ENCODE results near the gene DNM2.
"Not testable (repeated sequence)": the region's sequence is repeated elsewhere in the genome, so short reads cannot be mapped to it uniquely, and the experiment has no call there.

Gene DNM2

DNA sequence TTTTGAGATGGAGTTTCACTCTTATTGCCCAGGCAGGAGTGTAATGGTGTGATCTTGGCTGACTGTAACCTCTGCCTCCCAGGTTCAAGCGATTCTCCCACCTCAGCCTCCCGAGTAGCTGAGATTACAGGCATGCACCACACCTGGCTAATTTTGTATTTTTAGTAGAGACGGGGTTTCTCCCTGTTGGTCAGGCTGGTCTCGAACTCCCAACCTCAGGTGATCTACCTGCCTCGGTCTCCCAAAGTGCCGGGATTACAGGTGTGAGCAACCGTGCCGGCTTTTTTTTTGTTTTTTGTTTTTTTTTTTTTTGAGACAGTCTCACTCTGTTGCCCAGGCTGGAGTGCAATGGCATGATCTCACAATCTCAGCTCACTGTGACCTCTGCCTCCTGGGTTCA, 28.6 kb downstream of the DNM2 start:
- not testable (repeated sequence) for H3K9ac ChIP-seq (ENCODE audit: low read length); H3K36me3 ChIP-seq (ENCODE audit: control insufficient read depth, insufficient read depth, low read length); H3K9me3 ChIP-seq (ENCODE audit: control insufficient read depth, insufficient read depth, low read depth, low read length); H3K27me3 ChIP-seq (ENCODE audit: control insufficient read depth, insufficient read depth, low read length); H3K27ac ChIP-seq (ENCODE audit: low read depth, low read length); H3K4me3 ChIP-seq (ENCODE audit: low read depth, low read length)
- H3K4me1 ChIP-seq (ENCODE audit: control insufficient read depth, insufficient read depth, low read length), result peaks cover 20% of the 10 kb centered on the region

DNA sequence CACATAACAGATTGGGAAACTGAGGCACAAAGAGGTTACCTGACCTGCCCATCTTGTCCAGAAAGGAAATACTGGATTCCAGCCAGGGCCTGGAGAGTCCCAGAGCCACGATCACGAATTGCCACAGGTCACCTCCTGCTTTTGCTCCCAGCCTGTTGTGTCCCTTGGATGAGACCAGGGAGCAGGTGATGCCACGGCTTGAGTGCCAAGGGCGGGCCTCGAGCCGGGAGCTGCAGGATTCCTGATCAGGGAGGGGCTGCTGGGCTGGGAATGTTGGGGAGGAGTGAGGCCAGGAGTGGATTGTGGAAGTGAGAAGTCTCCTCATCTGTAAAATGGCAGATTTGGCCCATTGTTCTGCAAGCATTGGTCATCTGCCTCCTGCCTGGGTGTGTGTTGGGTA, 29.4 kb downstream of the DNM2 start:
- H3K9me3 ChIP-seq (ENCODE audit: control insufficient read depth, insufficient read depth, low read depth, low read length), result no peaks in the 10 kb centered on the region
- H3K4me1 ChIP-seq (ENCODE audit: control insufficient read depth, insufficient read depth, low read length), result peaks cover 29% of the 10 kb centered on the region
- H3K36me3 ChIP-seq (ENCODE audit: control insufficient read depth, insufficient read depth, low read length), result no peaks in the 10 kb centered on the region
- no peaks in the 10 kb centered on the region for H3K27me3 ChIP-seq (ENCODE audit: control insufficient read depth, insufficient read depth, low read length)
- no peak overlapping the region for H3K4me3 ChIP-seq (ENCODE audit: low read depth, low read length)
- H3K27ac ChIP-seq (ENCODE audit: low read depth, low read length), result no peak overlapping the region
- no peak overlapping the region for H3K9ac ChIP-seq (ENCODE audit: low read length)

DNA sequence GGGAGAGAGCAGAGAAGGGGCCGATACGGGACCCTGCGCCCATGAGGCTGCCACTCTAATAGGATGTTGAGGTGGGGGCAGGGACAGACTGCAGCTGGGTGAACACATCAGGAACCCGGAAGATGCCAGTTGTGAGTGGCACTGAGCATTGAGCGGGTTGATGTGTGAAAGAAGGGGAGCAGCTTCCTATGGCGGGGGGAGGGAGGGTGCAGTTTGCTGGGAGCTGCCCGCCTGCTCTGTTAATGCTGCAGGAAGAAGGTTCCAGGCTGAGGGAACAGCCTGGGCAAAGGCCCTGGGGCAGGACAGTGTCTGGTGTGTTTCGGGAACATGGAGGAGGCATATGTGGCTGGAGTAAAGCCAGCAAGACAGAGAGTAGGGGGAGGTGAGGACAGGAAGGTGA, 29.8 kb downstream of the DNM2 start:
- no peaks in the 10 kb centered on the region for H3K27me3 ChIP-seq (ENCODE audit: control insufficient read depth, insufficient read depth, low read length)
- H3K27ac ChIP-seq (ENCODE audit: low read depth, low read length), result no peak overlapping the region
- peaks cover 33% of the 10 kb centered on the region for H3K4me1 ChIP-seq (ENCODE audit: control insufficient read depth, insufficient read depth, low read length)
- H3K9me3 ChIP-seq (ENCODE audit: control insufficient read depth, insufficient read depth, low read depth, low read length), result no peaks in the 10 kb centered on the region
- no peaks in the 10 kb centered on the region for H3K36me3 ChIP-seq (ENCODE audit: control insufficient read depth, insufficient read depth, low read length)
- no peak overlapping the region for H3K4me3 ChIP-seq (ENCODE audit: low read depth, low read length)
- H3K9ac ChIP-seq (ENCODE audit: low read length), result peak overlapping the region; percentile 4

DNA sequence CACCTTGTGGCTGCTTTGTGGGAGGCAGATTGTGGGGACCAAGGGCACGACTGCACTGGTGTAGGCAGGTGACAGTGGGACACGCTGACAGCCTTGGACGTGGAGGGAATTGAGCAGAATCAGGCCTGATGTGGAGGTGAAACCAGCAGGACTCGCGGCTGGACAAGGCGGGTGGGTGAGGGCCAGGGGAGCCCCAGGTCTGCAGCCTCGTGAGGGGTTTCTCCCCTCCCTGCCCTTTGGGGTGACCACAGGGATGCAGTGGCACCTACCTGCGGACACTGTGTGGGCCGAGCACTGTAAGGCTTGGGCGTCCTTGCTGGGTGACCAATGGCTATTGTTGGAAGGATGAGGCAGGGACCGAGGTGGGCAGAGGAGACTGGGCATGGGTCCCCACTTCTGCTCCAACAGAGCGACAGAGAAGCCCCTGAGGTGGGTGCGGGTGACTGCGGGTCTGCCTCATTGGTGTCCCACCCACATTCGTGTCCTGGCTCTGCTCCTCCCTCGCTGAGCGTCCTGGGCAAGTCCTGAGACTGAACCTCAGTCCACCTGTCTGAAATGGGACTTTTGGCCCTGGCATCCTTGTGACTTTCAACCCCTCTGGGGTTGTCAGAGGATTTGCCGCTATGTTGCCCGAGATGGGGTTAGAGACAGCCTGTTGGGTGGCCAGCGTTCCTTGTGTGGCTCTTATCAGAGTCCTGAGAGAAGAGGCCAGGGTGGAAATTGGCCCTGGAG, 30.5 kb downstream of the DNM2 start:
- no peak overlapping the region for H3K27ac ChIP-seq (ENCODE audit: low read depth, low read length)
- no peaks in the 10 kb centered on the region for H3K27me3 ChIP-seq (ENCODE audit: control insufficient read depth, insufficient read depth, low read length)
- peak overlapping the region; percentile 5 for H3K9ac ChIP-seq (ENCODE audit: low read length)
- H3K4me1 ChIP-seq (ENCODE audit: control insufficient read depth, insufficient read depth, low read length), result peaks cover 33% of the 10 kb centered on the region
- no peaks in the 10 kb centered on the region for H3K36me3 ChIP-seq (ENCODE audit: control insufficient read depth, insufficient read depth, low read length)
- no peak overlapping the region for H3K4me3 ChIP-seq (ENCODE audit: low read depth, low read length)
- no peaks in the 10 kb centered on the region for H3K9me3 ChIP-seq (ENCODE audit: control insufficient read depth, insufficient read depth, low read depth, low read length)

DNA sequence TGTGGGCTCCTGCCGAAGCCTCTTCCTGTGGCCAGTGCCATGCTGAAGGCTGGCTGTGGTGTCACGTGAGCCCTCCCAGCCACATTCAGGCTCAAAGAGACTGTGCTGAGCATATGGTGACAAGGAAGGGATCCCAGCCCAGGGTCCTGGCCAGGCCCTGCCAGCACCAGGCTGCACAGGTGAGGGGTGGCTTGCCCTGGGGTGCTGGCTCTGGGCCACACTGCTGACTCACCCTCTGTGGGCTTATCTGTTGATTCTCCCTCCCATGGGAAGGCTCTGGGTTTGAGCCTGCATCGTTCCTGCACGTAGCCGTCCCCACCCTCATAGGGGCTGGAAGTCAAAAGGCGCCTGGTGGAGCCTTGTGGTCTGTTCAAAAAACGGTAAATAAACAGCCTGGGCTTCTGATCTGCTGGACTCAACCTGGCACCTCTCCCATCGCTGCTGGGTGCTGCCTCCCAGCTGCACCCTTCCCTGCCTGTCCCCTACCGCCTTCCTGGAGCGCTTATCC, 31.1 kb downstream of the DNM2 start:
- H3K27me3 ChIP-seq (ENCODE audit: control insufficient read depth, insufficient read depth, low read length), result no peaks in the 10 kb centered on the region
- H3K27ac ChIP-seq (ENCODE audit: low read depth, low read length), result no peak overlapping the region
- H3K36me3 ChIP-seq (ENCODE audit: control insufficient read depth, insufficient read depth, low read length), result no peaks in the 10 kb centered on the region
- no peaks in the 10 kb centered on the region for H3K9me3 ChIP-seq (ENCODE audit: control insufficient read depth, insufficient read depth, low read depth, low read length)
- H3K4me1 ChIP-seq (ENCODE audit: control insufficient read depth, insufficient read depth, low read length), result peaks cover 33% of the 10 kb centered on the region
- H3K9ac ChIP-seq (ENCODE audit: low read length), result peak overlapping the region; percentile 0
- H3K4me3 ChIP-seq (ENCODE audit: low read depth, low read length), result no peak overlapping the region

DNA sequence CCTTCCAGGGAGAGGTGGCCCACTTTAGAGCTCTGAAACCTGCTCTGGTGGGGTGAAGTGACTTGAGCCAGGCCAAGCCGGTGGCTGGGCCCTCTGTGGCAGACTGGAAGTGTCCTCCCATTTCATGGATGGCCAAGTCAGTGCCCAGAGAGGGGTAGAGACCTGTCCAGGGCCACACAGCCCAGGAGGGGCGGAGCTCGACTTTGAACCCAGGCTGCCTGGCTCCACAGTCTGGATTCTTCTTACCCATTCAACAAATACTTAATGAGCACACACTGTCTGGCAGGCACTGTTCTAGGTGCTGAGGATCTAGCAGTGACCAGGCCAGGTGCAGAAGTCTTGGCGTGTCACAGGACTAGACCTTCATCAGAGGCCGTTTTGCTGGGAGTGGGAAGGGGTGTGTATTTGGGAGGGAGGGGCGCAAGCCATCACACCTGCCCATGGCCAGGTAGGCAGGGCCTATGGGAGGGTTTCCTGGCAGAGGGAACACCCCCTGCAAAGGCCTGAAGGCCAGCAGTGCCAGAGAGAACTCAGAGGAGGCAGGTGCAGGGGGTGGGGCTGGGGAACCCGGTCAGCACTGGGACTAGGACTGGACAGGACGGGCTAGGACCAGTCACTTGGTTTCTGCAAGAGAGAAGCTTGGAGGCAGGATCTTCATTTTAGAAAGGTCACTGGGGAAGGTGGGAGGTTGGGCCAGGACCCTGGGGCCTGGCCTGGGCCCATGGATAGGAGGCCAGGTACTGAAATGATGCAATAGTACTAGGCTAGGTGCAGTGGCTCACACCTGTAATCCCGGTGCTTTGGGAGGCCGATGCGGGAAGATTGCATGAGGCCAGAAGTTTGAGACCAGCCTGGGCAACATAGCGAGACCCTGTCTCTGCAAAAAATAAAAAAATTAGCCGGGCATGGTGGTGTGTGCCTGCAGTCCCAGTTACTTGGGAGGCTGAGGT, 31.8 kb downstream of the DNM2 start:
- Histone ChIP-seq H3K9ac (ENCODE audit: low read length) (no peak overlapping the region), H3K4me1 (ENCODE audit: control insufficient read depth, insufficient read depth, low read length) (peaks cover 26% of the 10 kb centered on the region)

DNA sequence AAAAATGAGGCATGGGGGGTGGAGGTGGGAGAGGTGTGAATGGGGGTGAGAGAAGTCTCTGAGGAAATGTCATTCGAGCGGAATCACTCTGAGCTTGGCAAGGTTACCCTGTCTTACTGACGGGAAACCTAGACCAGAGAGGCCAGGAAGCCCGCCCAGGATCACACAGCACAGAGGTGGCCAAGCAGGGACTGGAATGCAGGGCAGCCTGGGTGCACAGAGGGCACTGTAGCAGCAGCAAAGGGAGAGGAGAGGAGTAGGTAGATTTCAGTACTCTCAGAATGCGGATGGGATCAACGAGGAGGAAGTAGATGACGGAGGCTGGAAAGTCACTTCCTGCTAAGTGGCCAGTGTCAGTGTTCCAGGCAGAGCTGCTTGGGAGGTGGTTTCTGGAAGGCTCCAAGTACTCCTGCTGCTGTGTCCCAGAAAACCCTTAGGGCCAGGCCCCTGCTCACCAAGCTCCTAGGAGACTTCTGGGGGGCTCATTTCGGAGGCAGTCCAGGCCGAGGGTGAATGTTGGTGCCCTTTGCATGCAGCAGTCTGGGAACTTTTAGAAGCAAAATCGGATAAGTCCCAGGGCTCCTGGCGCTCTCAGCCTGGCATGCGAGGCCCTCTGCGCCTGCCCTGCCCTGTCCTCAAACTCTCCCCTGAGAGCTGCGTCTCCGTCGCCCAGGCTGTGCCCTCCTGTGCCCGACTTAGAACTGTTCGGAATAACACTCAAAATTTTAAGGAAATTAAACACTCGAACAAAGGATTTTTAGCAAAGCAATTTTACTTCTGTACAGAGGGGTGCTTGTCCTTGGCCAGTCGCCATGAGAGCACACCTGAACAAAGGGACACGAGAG, 33.5 kb downstream of the DNM2 start:
- Histone ChIP-seq H3K27ac (ENCODE audit: low read depth, low read length) (no peak overlapping the region), H3K4me3 (ENCODE audit: low read depth, low read length) (no peak overlapping the region), H3K4me1 (ENCODE audit: control insufficient read depth, insufficient read depth, low read length) (peaks cover 30% of the 10 kb centered on the region), H3K9ac (ENCODE audit: low read length) (no peak overlapping the region), H3K36me3 (ENCODE audit: control insufficient read depth, insufficient read depth, low read length) (no peaks in the 10 kb centered on the region; the same call in 1 of the 2 replicates), H3K9me3 (ENCODE audit: control insufficient read depth, insufficient read depth, low read depth, low read length) (no peaks in the 10 kb centered on the region), H3K27me3 (ENCODE audit: control insufficient read depth, insufficient read depth, low read length) (no peaks in the 10 kb centered on the region)

More for the DNA sequence above, 31.8 kb downstream of the DNM2 start:
- Histone ChIP-seq H3K4me3 (ENCODE audit: low read depth, low read length) (no peak overlapping the region), H3K27me3 (ENCODE audit: control insufficient read depth, insufficient read depth, low read length) (no peaks in the 10 kb centered on the region), H3K36me3 (ENCODE audit: control insufficient read depth, insufficient read depth, low read length) (no peaks in the 10 kb centered on the region), H3K27ac (ENCODE audit: low read depth, low read length) (no peak overlapping the region), H3K9me3 (ENCODE audit: control insufficient read depth, insufficient read depth, low read depth, low read length) (no peaks in the 10 kb centered on the region)

DNA sequence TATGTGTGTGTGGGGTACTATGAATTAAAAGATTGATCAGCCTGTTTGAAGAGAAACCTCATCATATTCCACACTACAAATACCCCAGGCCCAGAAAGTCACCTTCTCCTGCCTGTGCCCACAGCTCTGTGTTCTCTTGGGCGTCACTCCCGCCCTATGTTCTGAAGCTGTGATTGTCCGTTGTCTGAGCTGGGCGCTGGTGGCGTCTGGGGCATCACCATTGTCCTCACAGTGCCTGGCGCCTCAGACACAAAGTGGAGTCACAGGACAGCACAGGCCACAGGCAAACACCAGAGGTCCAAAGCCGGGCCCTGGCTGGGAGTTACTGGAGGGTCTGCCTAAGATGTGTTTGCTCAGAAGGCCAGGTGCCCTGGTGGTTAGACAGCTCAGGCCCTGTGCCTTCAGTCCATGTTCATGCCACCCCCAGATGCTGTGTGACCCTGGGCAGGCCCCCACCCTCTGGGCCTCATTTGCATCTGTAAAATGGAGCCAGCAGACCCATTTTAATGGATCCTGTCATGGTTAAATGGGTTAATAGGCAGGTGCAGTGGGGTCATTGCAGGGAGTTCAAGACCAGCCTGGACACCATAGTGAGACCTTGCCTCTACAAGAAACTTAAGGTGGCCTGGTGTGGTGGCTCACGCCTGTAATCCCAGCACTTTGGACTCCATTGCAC, 34.5 kb downstream of the DNM2 start:
- Histone ChIP-seq H3K4me3 (ENCODE audit: low read depth, low read length) (no peak overlapping the region), H3K9me3 (ENCODE audit: control insufficient read depth, insufficient read depth, low read depth, low read length) (no peaks in the 10 kb centered on the region), H3K9ac (ENCODE audit: low read length) (no peak overlapping the region), H3K27me3 (ENCODE audit: control insufficient read depth, insufficient read depth, low read length) (no peaks in the 10 kb centered on the region), H3K36me3 (ENCODE audit: control insufficient read depth, insufficient read depth, low read length) (no peaks in the 10 kb centered on the region; the same call in 1 of the 2 replicates), H3K4me1 (ENCODE audit: control insufficient read depth, insufficient read depth, low read length) (peaks cover 30% of the 10 kb centered on the region), H3K27ac (ENCODE audit: low read depth, low read length) (no peak overlapping the region)

DNA sequence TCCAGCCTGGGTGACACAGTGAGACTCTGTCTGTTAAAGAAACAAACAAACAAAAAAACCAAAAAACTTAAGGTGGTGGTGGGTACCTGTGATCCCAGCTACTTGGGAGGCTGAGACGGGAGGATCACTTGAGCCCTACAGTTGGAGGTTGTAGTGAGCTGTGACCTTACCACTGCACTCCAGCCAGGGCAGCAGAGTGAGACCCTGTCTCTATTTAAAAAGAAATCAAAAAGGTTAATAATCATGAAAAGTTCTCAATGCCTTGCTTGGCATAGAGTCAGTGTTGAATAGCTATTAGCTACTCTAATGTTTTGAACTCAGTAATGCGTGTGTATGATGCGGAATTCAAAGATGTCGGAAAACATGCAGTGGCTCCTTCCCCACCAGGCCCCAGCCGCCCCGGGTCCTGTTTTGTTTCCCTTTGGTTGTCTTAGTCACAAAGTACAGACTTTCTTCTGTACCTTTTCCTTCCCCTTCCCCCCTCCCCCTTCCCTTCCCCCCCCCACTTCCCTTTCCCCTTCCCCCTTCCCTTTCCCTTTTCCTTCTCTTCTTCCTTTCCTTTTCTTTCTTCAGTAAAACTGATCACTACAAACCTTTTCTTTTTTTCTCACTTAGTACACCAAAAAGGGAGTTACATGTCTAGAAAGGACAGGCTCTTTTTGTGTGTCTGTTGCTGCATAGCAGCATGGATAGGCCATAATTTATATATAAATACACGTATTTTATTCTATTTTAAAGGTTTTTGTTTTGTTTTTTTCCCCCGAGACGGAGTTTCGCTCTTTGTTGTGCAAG, 35.2 kb downstream of the DNM2 start:
- no peaks in the 10 kb centered on the region for H3K27me3 ChIP-seq (ENCODE audit: control insufficient read depth, insufficient read depth, low read length)
- H3K36me3 ChIP-seq (ENCODE audit: control insufficient read depth, insufficient read depth, low read length), result no peaks in the 10 kb centered on the region; the same call in 1 of the 2 replicates
- no peaks in the 10 kb centered on the region for H3K9me3 ChIP-seq (ENCODE audit: control insufficient read depth, insufficient read depth, low read depth, low read length)
- peaks cover 30% of the 10 kb centered on the region for H3K4me1 ChIP-seq (ENCODE audit: control insufficient read depth, insufficient read depth, low read length)
- H3K27ac ChIP-seq (ENCODE audit: low read depth, low read length), result no peak overlapping the region
- no peak overlapping the region for H3K9ac ChIP-seq (ENCODE audit: low read length)
- no peak overlapping the region for H3K4me3 ChIP-seq (ENCODE audit: low read depth, low read length)

DNA sequence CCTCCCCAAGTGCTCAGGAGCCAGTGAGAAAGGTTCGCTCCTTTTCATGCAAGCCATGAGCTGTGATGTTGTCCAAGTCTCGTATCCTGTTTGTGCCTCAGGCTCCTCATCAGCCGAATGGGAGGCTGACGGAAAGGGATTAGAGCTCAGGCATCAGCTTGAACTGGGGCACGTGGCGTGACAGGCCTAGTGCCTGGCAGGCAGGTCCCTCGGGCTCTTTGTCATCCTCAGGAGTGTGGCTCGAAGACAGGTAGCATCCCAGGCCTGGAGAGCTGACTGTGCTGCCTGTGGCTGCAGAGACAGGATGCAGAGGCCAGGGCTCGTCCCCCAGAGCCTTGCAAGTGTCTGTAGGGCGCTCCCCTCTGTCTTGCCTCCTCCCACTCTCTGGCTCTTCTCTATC, 38.5 kb downstream of the DNM2 start:
- H3K9ac ChIP-seq (ENCODE audit: low read length), result no peak overlapping the region
- H3K36me3 ChIP-seq (ENCODE audit: control insufficient read depth, insufficient read depth, low read length), result peaks cover 8% of the 10 kb centered on the region
- H3K9me3 ChIP-seq (ENCODE audit: control insufficient read depth, insufficient read depth, low read depth, low read length), result no peaks in the 10 kb centered on the region
- H3K4me1 ChIP-seq (ENCODE audit: control insufficient read depth, insufficient read depth, low read length), result peaks cover 25% of the 10 kb centered on the region
- no peak overlapping the region for H3K27ac ChIP-seq (ENCODE audit: low read depth, low read length)
- no peak overlapping the region for H3K4me3 ChIP-seq (ENCODE audit: low read depth, low read length)
- H3K27me3 ChIP-seq (ENCODE audit: control insufficient read depth, insufficient read depth, low read length), result no peaks in the 10 kb centered on the region
